ENCODE measurements around the gene COPS7A.

The COPS7A gene

DNA sequence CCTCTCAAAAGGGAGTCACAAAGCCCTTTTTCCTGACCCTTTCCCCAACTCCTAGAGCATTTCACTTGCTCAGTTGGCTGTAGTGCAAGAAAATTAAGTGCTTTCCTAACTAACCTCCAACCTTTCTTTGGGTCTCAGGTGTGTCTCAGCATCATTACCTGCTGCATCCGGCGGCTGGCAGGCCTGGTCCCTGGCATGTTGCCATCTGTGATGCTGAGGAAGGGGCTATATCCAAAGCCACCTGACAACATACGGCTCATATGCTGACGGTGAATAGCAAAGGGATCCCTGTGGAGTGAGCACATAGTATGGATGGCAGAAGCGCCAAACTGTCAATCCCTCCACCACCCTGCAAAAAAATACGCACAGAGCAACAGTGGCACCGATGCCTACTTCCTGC is 27.9 kb downstream of the COPS7A start:
- peak overlapping the region; percentile 96 for H3K27ac Mint-ChIP-seq

GRCh38 chr12:6752167-6752920 is 28.5 kb downstream of the COPS7A start:
- DNase-seq (ENCODE audit: low spot score in 2 of 2) (no peak), ATAC-seq (ENCODE audit: low read depth) (no peak)
- Mint-ChIP-seq H3K4me1 (peaks cover 14% of the 10 kb centered on the region), H3K9me3 (no peaks in the 10 kb centered on the region), H3K27ac (peak overlapping the region; percentile 96), H3K36me3 (peaks cover 20% of the 10 kb centered on the region), H3K27me3 (peaks cover 2% of the 10 kb centered on the region), H3K4me3 (peak overlapping the region; percentile 95)

More for the DNA sequence above, 27.9 kb downstream of the COPS7A start:
- DNase-seq (ENCODE audit: low spot score in 2 of 2) (no peak), ATAC-seq (ENCODE audit: low read depth) (no peak)
- H3K4me1 Mint-ChIP-seq, result peaks cover 10% of the 10 kb centered on the region
- peak overlapping the region; percentile 95 for H3K4me3 Mint-ChIP-seq
- H3K9me3 Mint-ChIP-seq, result no peaks in the 10 kb centered on the region
- no peaks in the 10 kb centered on the region for H3K27me3 Mint-ChIP-seq
- peaks cover 23% of the 10 kb centered on the region for H3K36me3 Mint-ChIP-seq

DNA sequence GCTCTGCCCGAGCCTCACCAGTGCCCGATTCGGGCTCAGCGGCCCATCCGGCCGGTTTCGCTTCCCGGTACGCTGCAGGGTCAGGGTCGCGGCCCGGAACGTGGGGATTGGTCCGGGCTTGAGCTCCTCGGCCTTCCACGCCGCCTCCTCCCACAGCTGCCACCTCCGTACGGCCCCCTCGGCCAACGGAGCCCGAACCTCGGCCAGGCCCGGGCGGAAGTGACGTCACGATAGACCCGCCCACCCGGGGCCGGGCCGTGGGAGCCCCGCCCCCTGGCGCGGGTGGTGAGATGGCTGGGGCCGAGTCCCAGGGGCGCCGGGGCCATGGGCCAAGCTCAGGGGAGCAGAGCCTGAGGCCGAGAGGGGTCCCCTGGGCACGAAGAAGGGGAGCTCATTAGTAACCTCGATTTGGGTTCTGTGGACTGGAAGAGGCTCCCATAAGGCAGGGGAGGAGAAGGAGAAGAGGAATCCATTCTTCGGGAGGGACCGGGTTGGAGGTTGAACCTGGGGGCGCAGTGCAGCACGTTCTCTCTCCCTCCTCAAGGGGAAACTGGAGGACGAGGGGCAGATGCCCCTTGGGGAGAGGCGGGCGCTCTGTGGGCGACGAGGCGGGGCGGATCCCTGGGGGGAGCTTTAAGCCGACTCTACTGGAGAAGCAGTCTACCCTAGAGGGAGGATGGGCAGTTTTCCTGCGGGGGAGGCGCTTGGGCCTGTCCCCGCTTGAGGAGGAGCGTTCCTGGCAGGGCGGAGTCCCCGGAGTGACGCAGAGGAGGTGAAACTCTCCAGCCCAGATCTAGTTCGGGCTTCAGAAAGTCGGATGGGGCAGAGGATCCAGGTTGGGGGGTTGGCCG is 29.3 kb downstream of the COPS7A start, which contains the start of gene MLF2:
Gene MLF2, minus strand, starts transcription at position 221 of the 851 bp plus-strand sequence. CDS start 807 bp downstream, outside the sequence.
- Mint-ChIP-seq H3K27me3 (peaks cover 2% of the 10 kb centered on the region), H3K4me3 (peak within 1 kb of the TSS; percentile 95), H3K4me1 (peaks cover 14% of the 10 kb centered on the region), H3K27ac (peak within 1 kb of the TSS; percentile 96), H3K36me3 (peaks cover 12% of the 10 kb centered on the region), H3K9me3 (no peaks in the 10 kb centered on the region)
- ATAC-seq (ENCODE audit: low read depth), result peak; percentile 86
- peak; percentile 96 to 98 for DNase-seq (ENCODE audit: low spot score in 2 of 2)

- H3K4me1 Mint-ChIP-seq, result peaks cover 20% of the 10 kb centered on the region
- peaks cover 6% of the 10 kb centered on the region for H3K27me3 Mint-ChIP-seq
- H3K4me3 Mint-ChIP-seq, result peak overlapping the region; percentile 95
- peak overlapping the region; percentile 96 for H3K27ac Mint-ChIP-seq
- ATAC-seq (ENCODE audit: low read depth), result no peak
- H3K36me3 Mint-ChIP-seq, result peaks cover 9% of the 10 kb centered on the region
- DNase-seq (ENCODE audit: low spot score in 2 of 2), result no peak
- no peaks in the 10 kb centered on the region for H3K9me3 Mint-ChIP-seq
These were observed 30.0 kb downstream of the COPS7A start for GRCh38 chr12:6753772-6754356.

DNA sequence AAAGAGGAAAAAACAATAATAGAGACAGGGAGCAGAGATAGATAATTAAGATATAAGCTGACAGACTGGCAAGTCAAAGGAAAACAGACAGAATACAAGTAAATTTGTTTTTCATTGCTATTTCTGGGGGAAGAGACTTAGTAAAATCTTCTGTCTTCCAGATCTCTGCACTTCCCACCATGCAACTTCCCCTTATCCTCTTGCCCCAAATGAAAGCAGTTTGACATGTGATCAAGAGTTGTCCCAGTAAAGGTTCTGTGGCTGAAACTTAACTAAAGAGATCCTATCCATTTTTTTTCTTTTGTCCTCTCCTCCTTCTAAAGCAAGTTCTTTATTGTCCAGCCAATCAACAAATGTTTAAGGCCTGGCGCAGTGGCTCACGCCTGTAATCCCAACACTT is 30.6 kb downstream of the COPS7A start:
- Mint-ChIP-seq H3K9me3 (no peaks in the 10 kb centered on the region), H3K4me3 (no peak overlapping the region), H3K27me3 (peaks cover 6% of the 10 kb centered on the region), H3K27ac (no peak overlapping the region), H3K4me1 (peaks cover 21% of the 10 kb centered on the region), H3K36me3 (peaks cover 4% of the 10 kb centered on the region)
- DNase-seq (ENCODE audit: low spot score in 2 of 2) (no peak), ATAC-seq (ENCODE audit: low read depth) (no peak)

DNA sequence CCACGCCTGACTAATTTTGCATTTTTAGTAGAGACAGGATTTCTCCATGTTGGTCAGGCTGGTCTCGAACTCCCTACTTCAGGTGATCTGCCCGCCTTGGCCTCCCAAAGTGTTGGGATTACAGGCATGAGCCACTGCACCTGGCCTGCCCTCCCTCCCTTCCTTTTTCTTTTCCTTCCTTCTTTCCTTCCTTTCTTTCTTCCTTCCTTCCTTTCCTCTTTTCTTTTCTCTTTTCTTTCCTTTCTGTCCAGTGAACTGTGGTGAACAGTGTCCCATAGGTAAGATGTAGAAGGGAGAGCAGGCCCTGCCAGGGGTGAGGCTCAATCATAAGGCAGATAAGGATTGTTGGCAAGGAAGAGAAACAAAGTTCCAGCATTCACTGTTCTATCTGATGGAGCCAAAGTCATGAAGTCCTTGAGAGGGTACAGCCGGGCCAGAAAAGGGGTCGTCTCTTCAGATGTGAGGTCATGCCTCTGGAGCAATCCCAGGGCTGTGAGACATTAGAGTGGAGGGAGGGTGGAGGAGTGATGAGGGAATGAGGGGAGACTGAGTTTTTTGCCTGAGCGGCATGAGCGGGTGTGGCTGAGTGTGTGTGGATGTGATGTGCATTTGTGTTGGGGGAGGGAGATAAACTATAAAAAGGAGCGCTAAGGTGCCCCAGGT is 33.3 kb downstream of the COPS7A start:
- H3K27ac Mint-ChIP-seq, result no peak overlapping the region
- DNase-seq (ENCODE audit: low spot score in 2 of 2), result no peak
- H3K4me3 Mint-ChIP-seq, result no peak overlapping the region
- peaks cover 14% of the 10 kb centered on the region for H3K4me1 Mint-ChIP-seq
- H3K27me3 Mint-ChIP-seq, result peaks cover 7% of the 10 kb centered on the region
- no peak for ATAC-seq (ENCODE audit: low read depth)
- H3K9me3 Mint-ChIP-seq, result no peaks in the 10 kb centered on the region
- H3K36me3 Mint-ChIP-seq, result no peaks in the 10 kb centered on the region

GRCh38 chr12:6758506-6759095 is 34.8 kb downstream of the COPS7A start:
- Mint-ChIP-seq H3K36me3 (peaks cover 2% of the 10 kb centered on the region), H3K27ac (no peak overlapping the region), H3K4me1 (peaks cover 11% of the 10 kb centered on the region), H3K4me3 (no peak overlapping the region), H3K27me3 (peaks cover 10% of the 10 kb centered on the region), H3K9me3 (no peaks in the 10 kb centered on the region)
- ATAC-seq (ENCODE audit: low read depth) (peak; percentile 16), DNase-seq (ENCODE audit: low spot score in 2 of 2) (no peak)

- H3K36me3 Mint-ChIP-seq, result peaks cover 2% of the 10 kb centered on the region
- H3K27me3 Mint-ChIP-seq, result peaks cover 18% of the 10 kb centered on the region
- H3K4me1 Mint-ChIP-seq, result peaks cover 19% of the 10 kb centered on the region
- DNase-seq (ENCODE audit: low spot score in 2 of 2) (no peak), ATAC-seq (ENCODE audit: low read depth) (no peak)
- H3K9me3 Mint-ChIP-seq, result no peaks in the 10 kb centered on the region
- no peak overlapping the region for H3K4me3 Mint-ChIP-seq
- H3K27ac Mint-ChIP-seq, result no peak overlapping the region
These were observed 35.9 kb downstream of the COPS7A start for GRCh38 chr12:6759741-6760140.

DNA sequence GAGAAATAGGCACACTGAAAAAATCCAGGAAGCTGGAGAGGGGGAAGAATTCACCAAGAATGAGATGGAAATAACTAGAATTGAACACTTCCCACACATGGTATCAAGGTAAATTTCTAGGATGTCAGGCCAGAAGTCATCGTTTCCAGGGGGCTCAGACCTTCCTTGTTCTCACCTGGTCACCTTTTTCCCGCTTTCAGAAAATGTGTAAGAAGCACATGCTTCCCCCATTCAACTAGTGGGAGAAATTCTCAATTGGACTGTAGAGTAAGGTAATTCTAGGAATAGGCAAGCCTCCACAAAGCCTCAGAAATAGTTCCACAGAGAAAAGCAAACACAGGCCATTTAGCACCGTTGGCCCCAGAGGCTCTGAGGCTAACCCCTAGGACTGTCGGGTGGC is 39.5 kb downstream of the COPS7A start:
- Mint-ChIP-seq H3K27me3 (peaks cover 26% of the 10 kb centered on the region), H3K4me1 (peaks cover 28% of the 10 kb centered on the region), H3K9me3 (no peaks in the 10 kb centered on the region), H3K4me3 (no peak overlapping the region), H3K36me3 (peaks cover 2% of the 10 kb centered on the region), H3K27ac (no peak overlapping the region)
- DNase-seq (ENCODE audit: low spot score in 2 of 2), result no peak
- ATAC-seq (ENCODE audit: low read depth), result no peak

DNA sequence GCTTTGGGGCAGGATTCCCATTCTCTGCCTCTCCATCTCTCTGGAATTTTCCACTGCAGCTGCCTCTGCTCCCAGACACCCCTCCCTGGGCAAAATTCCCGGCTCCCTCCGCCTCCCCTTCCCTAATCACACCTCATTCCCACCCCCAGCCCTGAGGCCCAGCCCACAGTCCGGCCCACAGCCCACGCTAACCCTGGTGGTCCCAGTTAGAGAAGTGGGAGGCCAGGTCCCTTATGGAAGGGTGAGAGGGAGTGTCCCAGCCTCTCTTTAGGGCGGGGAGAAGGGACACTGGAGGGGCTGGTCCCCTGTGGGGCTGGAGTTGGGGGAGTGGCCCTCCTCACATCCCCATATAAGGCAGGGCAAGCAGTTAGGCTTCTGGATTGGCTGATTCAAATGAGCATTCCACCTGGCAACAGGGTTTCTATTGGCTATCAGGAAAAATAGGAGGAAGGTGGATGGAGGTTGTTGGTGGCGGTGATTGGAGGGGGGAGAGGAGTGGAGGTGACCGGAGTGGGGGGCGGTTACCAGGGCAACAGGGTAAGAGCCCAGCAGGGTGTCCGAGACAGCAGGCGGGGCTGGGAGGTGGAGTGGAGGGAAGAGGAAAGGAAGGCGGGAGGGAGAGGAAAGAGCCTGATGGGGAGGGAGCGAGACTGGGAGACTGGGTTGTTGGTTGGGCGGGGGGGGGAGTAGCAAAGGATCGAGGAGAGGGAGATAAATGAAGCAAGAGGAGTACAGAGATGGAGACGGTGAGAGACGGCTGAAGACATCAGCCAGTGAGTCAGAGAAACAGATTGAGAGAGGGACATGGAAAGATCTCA is 40.4 kb downstream of the COPS7A start:
- Mint-ChIP-seq H3K27me3 (peaks cover 29% of the 10 kb centered on the region), H3K4me1 (peaks cover 22% of the 10 kb centered on the region), H3K36me3 (peaks cover 2% of the 10 kb centered on the region), H3K4me3 (peak overlapping the region; percentile 37), H3K27ac (no peak overlapping the region), H3K9me3 (no peaks in the 10 kb centered on the region)
- DNase-seq (ENCODE audit: low spot score in 2 of 2) (peak in 1 of 2 donors; percentile 49), ATAC-seq (ENCODE audit: low read depth) (peak; percentile 78)

- DNase-seq (ENCODE audit: low spot score in 2 of 2), result no peak
- Mint-ChIP-seq H3K9me3 (no peaks in the 10 kb centered on the region), H3K4me1 (peaks cover 22% of the 10 kb centered on the region), H3K36me3 (peaks cover 2% of the 10 kb centered on the region), H3K27me3 (peaks cover 35% of the 10 kb centered on the region), H3K4me3 (peak overlapping the region; percentile 62), H3K27ac (peak overlapping the region; percentile 0)
- ATAC-seq (ENCODE audit: low read depth), result no peak
These were observed 41.3 kb downstream of the COPS7A start for GRCh38 chr12:6765048-6765633.

All from memory B cell (primary cell).